SK-N-SH (cell line): ENCODE data around the gene CD74.

Experiments used
- CTCF ChIP-seq: fragments of 200-600 bp; sonication (generic); IDR thresholded peaks from 2 replicates; pipeline ENCODE4 v1.6.1; 2017; ENCODE audit warnings: antibody characterized with exemption, mild to moderate bottlenecking, moderate library complexity
- EP300 ChIP-seq, 2 experiments: IDR thresholded peaks; 2 replicates each; pipeline versions ENCODE4 v1.4.0 to v1.6.1; 2012; ENCODE audit warnings: borderline replicate concordance in 1 of 2, low read depth in 1 of 2, low read length in 1 of 2
- FOXJ3 ChIP-seq: sonication (generic); formaldehyde crosslinking; IDR thresholded peaks from 2 replicates; pipeline ENCODE4 v1.5.1; 2020; ENCODE audit warnings: mild to moderate bottlenecking, missing genetic modification reagents
- FOXM1 ChIP-seq: IDR thresholded peaks from 2 replicates; pipeline ENCODE4 v1.4.0; 2012; ENCODE audit warnings: low read depth, mild to moderate bottlenecking
- GATA2 ChIP-seq: sonication (generic); formaldehyde crosslinking; IDR thresholded peaks from 2 replicates; pipeline ENCODE4 v1.5.0; 2020; ENCODE audit warnings: mild to moderate bottlenecking, missing genetic modification reagents
- RAD21 ChIP-seq: IDR thresholded peaks from 2 replicates; pipeline ENCODE4 v1.6.1; 2012; ENCODE audit warnings: mild to moderate bottlenecking, low read length
- SIN3A ChIP-seq: IDR thresholded peaks from 2 replicates; pipeline ENCODE4 v1.6.1; 2012; ENCODE audit warnings: low read depth, mild to moderate bottlenecking, low read length, moderate library complexity, borderline replicate concordance
- SMC3 ChIP-seq: IDR thresholded peaks from 2 replicates; pipeline ENCODE4 v1.6.1; 2012; ENCODE audit warnings: low read depth, low read length, improper control_type of control experiment
- TCF12 ChIP-seq: IDR thresholded peaks from 2 replicates; pipeline ENCODE4 v1.4.0; 2012
- USF1 ChIP-seq: IDR thresholded peaks from 2 replicates; pipeline ENCODE4 v1.4.0; 2012; ENCODE audit warnings: low read depth, borderline replicate concordance
- USF2 ChIP-seq: fragments of 150-350 bp; IDR thresholded peaks from 2 replicates; pipeline ENCODE4 v1.6.1; 2017; ENCODE audit warnings: antibody characterized with exemption, low read length, low read depth, borderline replicate concordance

- no peak for TF ChIP-seq USF2
- no peak for TF ChIP-seq EP300 (IDR thresholded peaks at IDR 0.05; ENCODE audit: borderline replicate concordance in 1 of 2, low read depth in 1 of 2, low read length in 1 of 2)
- TF ChIP-seq CTCF = no peak
- TF ChIP-seq FOXM1 = no peak
- TF ChIP-seq FOXJ3 (CRISPR knock-in tag) = no peak
- TF ChIP-seq TCF12 = no peak
- no peak for TF ChIP-seq GATA2 (CRISPR knock-in tag)
- no peak for TF ChIP-seq USF1
- no peak for TF ChIP-seq SIN3A
- no peak for TF ChIP-seq SMC3
- no peak for TF ChIP-seq RAD21
Observed at GRCh38 chr5:150409638-150410523, 2.8 kb downstream of the CD74 start.
